IgD-negative memory B cell (primary cell): ENCODE data around the gene HES3. TPM values are rescaled to one million over a fixed set of nuclear protein-coding genes. Genes with fewer than 3 reads are reported as not detected.
A peak's percentile ranks its signal among the peaks of the same experiment; 100 is the strongest.

Source experiments
- H3K27ac Mint-ChIP-seq, 3 donors: one replicate each; pipeline ENCODE4 v1.8.0; 2020 to 2022; ENCODE audit warnings: mild to moderate bottlenecking in 3 of 3, mixed read lengths in 3 of 3, moderate library complexity in 1 of 3
- H3K27me3 Mint-ChIP-seq: one replicate; pipeline ENCODE4 v1.8.0; 2021; ENCODE audit warnings: mixed read lengths
- H3K36me3 Mint-ChIP-seq: one replicate; pipeline ENCODE4 v1.8.0; 2020; ENCODE audit warnings: mild to moderate bottlenecking, mixed read lengths
- H3K4me1 Mint-ChIP-seq, 3 donors: one replicate each; pipeline ENCODE4 v1.8.0; 2020 to 2022; ENCODE audit warnings: mixed read lengths in 3 of 3, mild to moderate bottlenecking in 1 of 3
- H3K4me3 Mint-ChIP-seq, 4 donors: one replicate each; pipeline ENCODE4 v1.8.0; 2020 to 2022; ENCODE audit warnings: mild to moderate bottlenecking in 4 of 4, mixed read lengths in 4 of 4, moderate library complexity in 3 of 4
- H3K9me3 Mint-ChIP-seq, 3 donors: one replicate each; pipeline ENCODE4 v1.8.0; 2020 to 2021; ENCODE audit warnings: mixed read lengths in 3 of 3, mild to moderate bottlenecking in 1 of 3
- polyA plus RNA-seq: library from polyadenylated mRNA; unstranded; fragments of 300-500 nt; fragmentation: Illumina TruSeq; gene quantifications from one replicate; pipeline ENCODE4 v1.2.3, GENCODE V29; 2021

HES3 gene
- polyA plus RNA-seq, 1 donor from 2014 or later, result not detected

DNA sequence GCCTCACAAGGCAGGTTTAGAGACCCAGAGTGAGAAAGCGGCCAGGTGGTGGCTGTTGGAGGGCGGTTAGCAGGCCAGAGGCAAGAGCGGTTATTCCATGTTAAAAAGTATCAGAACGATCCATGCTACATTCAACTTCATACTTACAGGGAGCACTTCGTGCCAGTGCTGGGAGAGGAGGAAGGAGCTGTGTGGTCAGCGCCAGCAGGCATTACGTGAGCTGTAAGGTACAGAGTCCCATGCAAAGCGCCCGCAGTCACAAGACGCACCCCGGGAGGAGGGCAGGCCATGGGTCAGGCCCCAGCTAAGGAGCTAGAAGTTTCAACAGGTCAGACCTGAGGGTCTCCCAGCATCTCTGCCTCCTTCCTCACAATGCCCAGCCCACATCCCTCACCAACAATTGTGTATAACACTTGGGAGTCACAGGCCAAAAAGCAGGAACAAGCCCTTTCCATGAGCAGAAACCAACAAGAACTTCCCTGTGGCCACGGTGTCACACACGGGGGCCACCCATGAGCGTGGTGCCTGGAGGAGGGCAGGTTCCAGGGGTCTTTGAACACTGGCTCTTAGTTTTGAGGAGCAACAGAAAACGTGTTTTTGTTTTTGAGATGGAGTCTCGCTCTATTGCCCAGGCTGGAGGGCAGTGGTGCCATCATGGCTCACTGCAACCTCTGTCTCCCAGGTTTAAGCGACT, 38.7 kb downstream of the HES3 start:
- Mint-ChIP-seq H3K36me3 (no peaks in the 10 kb centered on the region), H3K27ac (no peak overlapping the region), H3K27me3 (no peaks in the 10 kb centered on the region), H3K4me3 (no peak overlapping the region), H3K4me1 (no peaks in the 10 kb centered on the region), H3K9me3 (no peaks in the 10 kb centered on the region)

DNA sequence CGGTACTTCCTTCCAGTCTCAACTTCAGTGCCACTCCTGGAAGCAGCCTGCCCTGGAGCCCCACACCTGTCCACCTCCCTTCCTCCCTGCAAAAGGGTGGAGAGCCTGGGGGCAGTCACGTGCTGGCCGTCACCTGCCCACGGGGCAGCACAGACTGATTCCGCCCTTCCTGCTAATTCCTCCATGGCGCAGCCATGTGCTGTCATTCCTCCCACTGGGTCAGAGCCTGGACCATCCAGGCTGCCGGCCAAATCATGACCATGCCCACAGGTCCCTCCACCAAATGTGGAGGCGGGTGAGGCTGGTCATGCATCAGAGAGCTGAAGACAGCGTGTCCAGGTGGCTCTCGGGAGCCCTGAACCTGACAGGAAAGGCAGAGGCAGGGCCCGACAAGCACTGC, 41.4 kb downstream of the HES3 start:
- Mint-ChIP-seq H3K4me1 (peaks cover 0 to 4% (median 0%) of the 10 kb centered on the region in 3 donors), H3K9me3 (no peaks in the 10 kb centered on the region), H3K27ac (no peak overlapping the region), H3K4me3 (no peak overlapping the region), H3K27me3 (no peaks in the 10 kb centered on the region), H3K36me3 (no peaks in the 10 kb centered on the region)

DNA sequence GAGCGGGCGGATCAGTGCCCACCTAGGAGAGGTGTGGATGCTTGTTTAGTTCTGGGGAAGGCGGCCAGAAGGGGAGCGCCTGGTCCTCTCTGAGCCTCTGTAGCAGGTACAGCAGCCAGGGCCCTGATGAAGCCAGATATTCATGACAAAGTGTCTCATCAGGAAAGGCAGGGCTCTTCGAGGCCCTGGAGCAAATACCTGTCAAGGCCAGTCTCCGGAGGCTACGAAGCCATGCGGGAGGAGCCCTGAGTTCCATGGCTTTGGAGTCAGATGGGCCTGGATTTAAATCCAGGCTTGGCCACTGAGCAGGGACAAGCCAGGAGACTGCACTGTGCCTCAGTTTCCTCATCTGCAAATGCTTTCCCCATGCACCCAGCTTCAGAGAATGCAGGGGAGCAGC, 42.3 kb downstream of the HES3 start:
- Mint-ChIP-seq H3K9me3 (no peaks in the 10 kb centered on the region), H3K36me3 (no peaks in the 10 kb centered on the region), H3K4me1 (peaks cover 0 to 6% (median 0%) of the 10 kb centered on the region in 3 donors), H3K27me3 (no peaks in the 10 kb centered on the region), H3K27ac (no peak overlapping the region), H3K4me3 (no peak overlapping the region)

DNA sequence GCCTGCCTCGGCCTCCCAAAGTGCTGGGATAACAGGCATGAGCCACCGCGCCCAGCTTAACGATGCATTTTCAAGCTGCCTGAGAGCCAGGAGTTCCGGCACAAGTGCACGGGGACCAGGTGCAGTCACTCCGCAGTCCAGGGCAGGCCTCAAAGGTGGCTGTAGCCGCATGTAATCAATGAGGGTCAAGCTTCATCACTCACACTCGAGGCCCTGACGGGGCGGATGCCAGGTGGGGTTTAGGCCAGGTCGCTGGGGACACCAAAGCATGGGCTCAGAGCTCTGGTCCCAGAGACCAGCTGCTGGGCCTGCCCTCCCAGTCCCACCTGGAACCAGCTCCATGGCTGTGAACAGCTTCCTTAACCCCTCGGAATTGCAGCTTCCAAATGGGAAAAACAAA, 43.0 kb downstream of the HES3 start:
- no peaks in the 10 kb centered on the region for H3K9me3 Mint-ChIP-seq
- no peak overlapping the region for H3K4me3 Mint-ChIP-seq
- no peaks in the 10 kb centered on the region for H3K36me3 Mint-ChIP-seq
- H3K27me3 Mint-ChIP-seq, result no peaks in the 10 kb centered on the region
- H3K27ac Mint-ChIP-seq, result peak overlapping the region in 1 of 3 donors; percentile 27
- H3K4me1 Mint-ChIP-seq, result peaks cover 0 to 6% (median 0%) of the 10 kb centered on the region in 3 donors

DNA sequence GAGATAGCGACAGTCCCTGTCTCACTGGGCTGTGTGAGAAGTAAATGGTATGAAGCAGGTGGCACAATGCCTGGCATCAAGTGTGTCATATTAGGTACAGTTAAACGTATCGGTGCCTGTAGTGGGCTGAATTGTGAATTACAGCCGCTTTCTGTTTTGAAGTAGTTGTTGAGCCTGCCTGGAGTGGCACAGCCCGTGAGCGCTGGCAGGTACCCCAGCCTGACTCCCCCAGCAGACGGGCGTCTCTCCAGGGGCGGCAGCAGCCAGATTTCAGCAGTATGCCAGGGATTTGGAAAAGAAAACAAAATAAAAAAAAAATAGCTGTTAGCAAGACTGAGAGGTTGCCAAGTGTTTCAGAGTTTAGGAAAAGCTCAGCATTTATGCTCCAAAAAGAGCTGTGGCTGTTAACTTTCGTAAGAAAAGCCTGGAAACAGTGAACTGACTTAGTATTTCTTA, 43.5 kb downstream of the HES3 start:
- Mint-ChIP-seq H3K27ac (peak overlapping the region in 1 of 3 donors; percentile 27), H3K9me3 (no peaks in the 10 kb centered on the region)

DNA sequence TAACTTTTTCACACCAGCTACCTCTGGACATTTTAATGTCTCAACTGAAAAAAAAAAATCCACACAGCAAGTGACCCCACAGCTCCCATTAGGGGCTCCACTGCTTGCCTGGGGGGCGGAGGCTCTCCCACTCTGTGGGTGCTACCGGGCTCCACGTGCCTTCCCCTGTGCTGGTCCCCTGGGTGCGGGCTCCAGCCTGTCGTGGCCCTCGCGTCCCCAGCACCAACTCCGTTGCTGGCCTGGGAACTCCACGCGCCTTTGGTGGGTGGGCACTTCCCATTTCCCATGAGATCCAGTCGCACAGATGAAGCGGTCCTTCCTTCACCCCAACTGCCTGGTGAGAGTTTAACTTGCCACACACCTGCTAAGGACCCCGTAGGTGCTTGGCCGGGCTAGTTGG, 44.0 kb downstream of the HES3 start:
- no peak overlapping the region for H3K4me3 Mint-ChIP-seq

More for the DNA sequence above, 43.5 kb downstream of the HES3 start:
- no peak overlapping the region for H3K4me3 Mint-ChIP-seq
- H3K27me3 Mint-ChIP-seq, result no peaks in the 10 kb centered on the region
- peaks cover 0 to 6% (median 0%) of the 10 kb centered on the region in 3 donors for H3K4me1 Mint-ChIP-seq
- H3K36me3 Mint-ChIP-seq, result no peaks in the 10 kb centered on the region

DNA sequence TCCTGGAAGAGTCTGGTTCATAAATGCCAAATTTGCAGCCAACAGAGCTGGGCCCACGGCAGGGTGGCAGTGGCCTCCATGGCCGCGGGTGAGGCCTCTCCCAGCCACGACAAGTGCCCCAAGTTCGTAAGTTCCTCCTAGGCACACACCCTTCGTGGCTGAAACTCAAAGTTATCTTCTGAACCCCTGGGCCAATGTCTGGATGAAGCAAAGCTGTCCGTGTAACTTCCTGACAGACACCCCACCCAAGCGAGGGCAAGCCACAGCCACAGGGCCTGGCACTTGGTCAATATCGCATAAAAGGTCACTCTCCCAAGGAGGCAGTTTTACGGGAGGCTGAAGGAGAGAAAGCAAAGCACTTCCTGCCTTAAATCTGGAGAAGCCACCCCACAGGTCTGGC, 44.7 kb downstream of the HES3 start:
- Mint-ChIP-seq H3K4me1 (peaks cover 0 to 6% (median 0%) of the 10 kb centered on the region in 3 donors), H3K9me3 (no peaks in the 10 kb centered on the region), H3K27me3 (no peaks in the 10 kb centered on the region), H3K4me3 (no peak overlapping the region), H3K27ac (no peak overlapping the region), H3K36me3 (no peaks in the 10 kb centered on the region)

More for the DNA sequence above, 44.0 kb downstream of the HES3 start:
- Mint-ChIP-seq H3K9me3 (no peaks in the 10 kb centered on the region), H3K36me3 (no peaks in the 10 kb centered on the region), H3K4me1 (peaks cover 0 to 6% (median 0%) of the 10 kb centered on the region in 3 donors), H3K27ac (no peak overlapping the region), H3K27me3 (no peaks in the 10 kb centered on the region)

DNA sequence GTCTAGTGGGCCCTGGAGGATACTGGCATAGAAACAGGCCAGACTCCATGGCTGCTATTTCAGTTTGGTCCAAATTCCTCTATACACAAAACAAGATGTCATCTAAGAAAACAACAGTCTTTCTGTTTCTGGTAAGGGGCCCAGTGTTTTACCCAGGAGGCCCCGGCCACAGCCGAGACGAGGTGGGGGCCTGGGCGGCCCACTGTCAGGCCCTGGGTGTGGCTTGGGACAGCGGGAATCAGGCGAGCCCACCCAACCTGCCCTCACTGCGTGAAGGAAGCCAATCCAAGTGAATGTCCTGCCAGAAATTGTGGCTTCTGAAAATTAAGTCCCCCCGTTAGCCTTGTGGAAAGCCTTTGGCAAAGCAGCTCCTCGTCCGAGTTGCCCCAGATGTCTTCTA, 48.1 kb downstream of the HES3 start:
- H3K4me1 Mint-ChIP-seq, result peaks cover 0 to 6% (median 2%) of the 10 kb centered on the region in 3 donors
- H3K27ac Mint-ChIP-seq, result no peak overlapping the region
- no peaks in the 10 kb centered on the region for H3K9me3 Mint-ChIP-seq
- no peak overlapping the region for H3K4me3 Mint-ChIP-seq
- H3K27me3 Mint-ChIP-seq, result no peaks in the 10 kb centered on the region
- no peaks in the 10 kb centered on the region for H3K36me3 Mint-ChIP-seq

DNA sequence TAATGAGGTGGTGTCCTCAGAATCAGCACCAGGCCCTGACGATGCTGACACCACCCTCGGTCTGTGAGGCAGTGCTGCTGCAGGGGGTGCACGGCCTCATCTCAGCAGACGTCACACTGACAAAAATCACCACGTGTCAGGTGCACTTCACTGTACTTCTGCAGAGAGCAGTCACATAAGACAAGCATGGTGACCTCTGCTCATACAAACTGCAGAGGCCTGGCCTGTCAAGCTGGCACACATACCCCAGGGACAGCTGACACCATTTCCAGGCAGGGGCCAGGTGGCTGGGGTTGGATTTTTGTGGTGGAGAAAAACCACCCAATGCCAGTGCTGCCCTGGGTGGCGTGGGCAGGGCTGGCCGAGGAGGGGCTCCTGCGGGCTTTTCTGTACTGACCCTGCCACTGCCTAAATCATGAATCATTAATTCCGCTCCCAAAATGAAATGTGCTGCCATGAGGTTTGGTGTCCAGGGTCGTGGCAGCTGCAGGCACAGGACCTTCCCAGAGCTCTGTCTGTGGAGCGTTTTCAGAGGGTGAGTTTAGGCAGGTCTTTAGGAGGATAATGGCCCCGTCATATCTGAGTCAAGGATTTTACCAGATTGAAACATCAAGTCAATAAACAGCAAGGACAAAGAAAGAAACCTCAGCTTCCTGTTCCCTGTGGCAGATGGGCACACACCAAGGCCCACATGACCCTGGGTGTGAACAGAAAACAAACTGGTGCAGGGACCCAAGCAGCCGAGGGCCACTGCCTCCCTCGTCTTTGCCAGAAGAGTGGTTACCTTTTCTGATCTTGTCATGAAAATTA, 50.3 kb downstream of the HES3 start:
- Mint-ChIP-seq H3K9me3 (no peaks in the 10 kb centered on the region), H3K4me1 (peaks cover 0 to 6% (median 2%) of the 10 kb centered on the region in 3 donors), H3K36me3 (peaks cover 3% of the 10 kb centered on the region), H3K27ac (no peak overlapping the region), H3K4me3 (no peak overlapping the region), H3K27me3 (no peaks in the 10 kb centered on the region)

DNA sequence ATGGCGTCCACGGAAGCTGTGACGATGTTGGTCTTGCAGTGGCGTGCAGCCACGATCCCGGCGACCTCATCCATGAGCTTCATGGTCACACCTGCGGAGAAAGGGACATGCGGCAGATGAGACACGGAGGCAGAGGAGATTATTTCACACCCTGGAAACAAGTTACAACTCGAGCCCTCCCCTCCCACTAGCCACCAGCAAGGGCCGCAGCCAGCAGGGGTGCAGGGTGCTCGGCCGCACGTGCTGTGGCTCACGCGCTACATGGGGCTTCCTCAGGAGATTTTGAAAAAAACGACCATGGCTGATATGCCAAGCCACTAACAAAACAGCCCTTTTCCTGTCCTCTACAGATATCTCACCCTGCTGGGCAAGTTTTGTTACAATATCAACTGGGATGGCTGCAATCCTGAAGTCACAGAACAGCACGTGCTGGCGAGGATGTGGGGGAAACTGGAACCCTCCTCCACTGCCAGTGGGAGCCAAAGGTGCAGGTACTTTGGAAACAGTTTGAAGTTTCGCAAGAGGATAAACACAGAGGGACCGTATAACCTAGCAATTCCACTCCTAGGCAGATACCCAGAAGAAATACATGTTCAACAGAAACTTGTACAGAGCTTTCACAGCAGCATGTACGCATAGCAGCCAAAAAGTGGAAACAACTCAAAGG, 51.0 kb downstream of the HES3 start:
- Mint-ChIP-seq H3K36me3 (peaks cover 5% of the 10 kb centered on the region), H3K27me3 (no peaks in the 10 kb centered on the region), H3K4me1 (peaks cover 0 to 3% (median 2%) of the 10 kb centered on the region in 3 donors), H3K27ac (no peak overlapping the region), H3K4me3 (no peak overlapping the region), H3K9me3 (no peaks in the 10 kb centered on the region)

Other genes with a start within 250 kb of the HES3 start
- gene KCNAB2, start 198.3 kb upstream of the HES3 start, polyA plus RNA-seq, result 20.4 TPM
- gene CHD5, start 63.9 kb upstream of the HES3 start, polyA plus RNA-seq, result not detected
- 302 TPM for gene RPL22, start 44.6 kb upstream of the HES3 start, polyA plus RNA-seq
- 0.23 TPM for gene RNF207, start 38.1 kb upstream of the HES3 start, polyA plus RNA-seq
- gene ICMT, start 8.2 kb upstream of the HES3 start, polyA plus RNA-seq, result 14.2 TPM
- gene GPR153, start 16.9 kb downstream of the HES3 start, polyA plus RNA-seq, result 0.06 TPM
- 3.8 TPM for gene ACOT7, start 149.6 kb downstream of the HES3 start, polyA plus RNA-seq
- not detected for gene HES2, start 175.7 kb downstream of the HES3 start, polyA plus RNA-seq
- not detected for gene ESPN, start 180.6 kb downstream of the HES3 start, polyA plus RNA-seq
- 2.3 TPM for gene TNFRSF25, start 222.0 kb downstream of the HES3 start, polyA plus RNA-seq
- not detected for gene PLEKHG5, start 247.5 kb downstream of the HES3 start, polyA plus RNA-seq